Stimulated activated CD8-positive, alpha-beta memory T cell treated with anti-CD3 and anti-CD28 coated beads, Interleukin-12 subunit alpha, Interleukin-12 subunit beta, amount 100 ng/mL, for 24 hours (primary cell): Measurements from ENCODE around the gene ATP10B.

Source experiments
- DNase-seq: peaks from one replicate; pipeline ENCODE4 v3.0.0-alpha.2; 2020; ENCODE audit errors: extremely low read depth

The ATP10B gene

DNA sequence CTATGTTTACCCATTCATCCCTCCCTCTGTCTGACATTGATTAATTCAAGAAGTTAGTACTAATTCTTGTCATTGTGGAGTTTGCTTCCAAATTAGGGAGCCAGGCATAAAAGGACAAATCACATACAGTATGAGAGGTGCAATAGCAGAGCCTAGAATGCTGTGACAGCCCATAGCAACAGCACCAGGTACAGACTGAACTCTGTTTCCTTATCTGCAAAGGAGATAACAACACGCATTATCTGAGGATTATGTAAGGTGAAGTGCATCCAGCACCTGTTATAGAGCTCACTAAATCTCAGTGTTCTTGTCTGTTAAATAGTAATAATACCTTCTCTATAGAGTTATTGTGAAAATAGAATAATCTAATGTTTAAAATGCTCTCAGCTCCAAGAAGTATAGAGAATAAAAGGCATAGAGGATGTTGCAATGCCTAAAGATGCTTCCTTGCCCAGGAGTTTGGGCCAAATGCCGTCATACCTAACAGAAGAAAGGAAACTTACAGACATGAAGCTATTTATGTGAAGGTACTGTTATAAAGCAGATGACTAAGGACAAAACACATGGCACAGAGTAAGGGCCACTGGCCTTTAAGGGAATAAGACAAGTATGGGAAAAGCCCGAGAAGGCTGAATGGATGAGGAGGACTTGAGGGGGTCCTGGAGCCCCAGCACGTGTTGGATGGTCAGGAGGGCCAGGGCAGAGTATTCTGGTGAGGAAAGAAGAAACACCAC is 214.5 kb downstream of the ATP10B start:
- no peak for DNase-seq

DNA sequence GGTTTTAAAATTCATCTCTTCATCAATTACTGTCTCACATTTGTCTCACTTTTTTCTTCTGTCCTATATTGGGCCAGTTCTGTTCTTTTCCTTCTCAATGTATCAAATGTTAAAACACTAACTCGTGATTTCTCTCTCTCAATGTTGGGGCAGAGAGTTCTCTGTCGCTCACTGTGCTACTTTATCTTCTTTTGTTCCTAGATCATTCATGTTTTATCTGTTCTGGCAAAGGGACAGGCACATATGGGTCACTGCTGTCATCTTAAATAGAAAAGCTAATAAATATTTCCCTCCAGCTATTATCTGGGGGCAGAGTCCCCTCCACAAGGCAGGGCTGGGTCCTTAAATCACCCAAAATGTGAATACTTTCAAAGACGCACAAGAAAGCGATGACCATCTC is 216.3 kb downstream of the ATP10B start:
- no peak for DNase-seq

DNA sequence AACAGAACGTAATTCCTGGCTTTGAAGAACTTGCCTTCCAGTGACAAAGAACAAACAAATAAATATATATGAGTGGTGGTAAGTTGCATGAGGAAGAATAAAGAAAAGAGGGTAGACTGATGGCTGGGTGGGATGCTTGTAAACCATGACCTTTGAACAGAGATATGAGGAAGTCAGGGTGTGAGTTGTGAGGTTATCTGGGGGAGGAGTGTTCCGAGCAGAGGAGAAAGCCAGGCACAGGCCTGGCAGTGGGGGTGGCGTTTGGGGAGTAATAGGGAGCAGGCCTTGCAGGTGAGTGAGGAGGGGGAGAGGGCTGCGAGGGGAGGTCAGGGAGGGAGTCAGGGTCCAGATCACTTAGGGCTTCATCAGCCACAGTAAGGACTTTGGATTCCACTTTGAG is 217.0 kb downstream of the ATP10B start:
- no peak for DNase-seq

DNA sequence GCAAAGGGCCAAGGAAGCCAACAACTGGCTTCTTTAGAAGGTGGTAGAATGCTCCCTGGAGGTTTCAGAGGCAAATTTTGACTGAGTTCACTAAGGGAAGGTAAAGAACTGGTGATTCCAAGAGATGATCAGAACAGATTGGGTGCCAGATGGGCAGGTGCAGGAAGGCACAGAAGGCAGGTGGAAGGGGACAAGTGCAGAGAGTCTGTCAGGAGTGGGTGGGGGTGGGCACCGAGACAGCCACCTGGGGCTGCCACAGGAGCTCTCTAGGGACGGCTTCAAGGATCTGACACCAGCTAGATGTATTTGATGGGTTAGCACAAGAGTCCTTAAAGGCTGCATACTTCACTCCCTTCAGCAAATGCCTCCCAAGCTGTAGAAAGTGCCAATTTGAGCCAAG is 223.0 kb downstream of the ATP10B start:
- DNase-seq = no peak

DNA sequence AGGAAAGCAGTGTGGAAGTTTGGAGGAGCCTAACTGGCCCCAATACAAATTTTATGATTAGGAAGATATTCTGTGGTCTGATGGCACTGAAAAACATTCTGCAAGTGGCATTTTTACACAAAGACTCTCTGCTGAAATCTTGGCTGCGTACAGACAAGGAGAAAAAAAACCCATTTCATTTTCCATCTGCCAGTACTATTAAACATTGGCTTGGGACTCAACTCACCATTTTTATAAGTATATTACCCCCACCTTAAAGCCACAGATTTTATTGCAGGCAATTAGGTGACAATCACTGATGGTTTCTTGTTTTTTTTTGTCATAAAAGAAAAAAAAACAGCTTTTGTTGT is 223.4 kb downstream of the ATP10B start:
- no peak for DNase-seq

DNA sequence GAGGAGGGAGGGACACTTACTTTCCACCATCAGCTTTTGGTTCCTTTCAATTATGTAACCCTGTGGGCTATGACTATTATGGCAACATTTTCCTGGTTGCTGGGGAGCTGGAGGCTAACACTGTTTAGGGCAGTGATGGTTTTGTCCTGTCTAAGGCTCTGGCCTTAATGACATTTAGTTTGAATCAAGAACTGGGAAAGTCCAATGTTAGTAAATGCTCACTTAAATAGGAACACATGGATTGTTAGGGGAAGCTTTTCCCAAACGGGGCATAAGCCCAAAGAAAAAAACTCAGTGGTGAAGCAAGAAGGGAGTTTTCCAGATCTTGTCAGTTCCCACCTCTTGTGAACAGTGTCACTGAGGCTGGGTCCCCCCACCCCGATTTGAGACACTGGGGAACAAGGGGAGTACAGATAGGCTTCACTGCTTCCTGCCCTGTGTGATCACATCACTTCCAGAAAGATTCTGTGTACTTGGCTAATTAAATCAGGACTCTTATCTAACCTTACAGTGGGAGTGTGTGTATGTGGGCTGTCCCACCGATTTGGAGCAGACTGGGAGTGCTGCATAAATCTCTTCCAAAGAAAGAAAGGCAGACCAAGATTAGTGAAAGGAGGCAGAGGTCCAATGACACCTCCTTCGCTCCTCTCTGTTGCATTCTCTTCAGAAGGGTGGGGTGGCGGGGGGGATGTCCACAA is 223.9 kb downstream of the ATP10B start:
- no peak for DNase-seq

DNA sequence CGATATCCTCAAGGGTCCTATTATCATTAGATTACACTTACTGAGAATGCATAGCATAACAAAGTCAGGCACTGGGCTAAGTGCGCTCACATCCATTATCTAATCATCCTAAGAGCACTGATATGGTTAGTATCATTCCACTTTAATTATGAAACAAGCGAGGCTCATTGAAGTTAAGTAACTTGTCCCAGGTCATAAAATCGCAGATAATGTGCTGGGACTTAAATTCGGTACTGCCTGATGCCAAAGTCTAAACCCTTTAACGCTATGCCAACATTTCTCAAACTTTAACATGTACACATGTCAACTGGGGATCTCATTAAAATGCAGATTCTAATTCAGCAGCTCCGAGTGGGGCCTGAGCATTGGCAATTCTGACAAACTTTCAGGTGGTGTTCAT is 225.7 kb downstream of the ATP10B start:
- DNase-seq = no peak

DNA sequence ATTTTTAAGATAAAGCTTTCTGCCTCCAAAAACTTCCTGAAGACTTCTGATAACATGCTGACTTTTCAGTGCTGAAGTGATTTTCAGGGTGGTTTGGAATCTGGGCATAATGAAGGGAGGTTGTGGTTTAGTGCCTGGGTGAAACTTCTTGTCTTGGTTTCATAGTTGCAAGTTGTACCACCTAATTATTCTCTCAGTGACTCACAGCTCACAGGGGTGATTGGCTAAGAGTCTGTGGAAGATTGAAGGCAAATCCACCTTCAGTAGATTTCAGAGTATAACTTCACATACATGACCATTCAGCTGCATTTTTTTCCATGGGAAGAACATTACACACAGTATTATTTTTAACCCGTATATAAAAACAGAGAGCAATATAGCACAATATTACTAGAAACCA is 230.5 kb downstream of the ATP10B start:
- DNase-seq = no peak

DNA sequence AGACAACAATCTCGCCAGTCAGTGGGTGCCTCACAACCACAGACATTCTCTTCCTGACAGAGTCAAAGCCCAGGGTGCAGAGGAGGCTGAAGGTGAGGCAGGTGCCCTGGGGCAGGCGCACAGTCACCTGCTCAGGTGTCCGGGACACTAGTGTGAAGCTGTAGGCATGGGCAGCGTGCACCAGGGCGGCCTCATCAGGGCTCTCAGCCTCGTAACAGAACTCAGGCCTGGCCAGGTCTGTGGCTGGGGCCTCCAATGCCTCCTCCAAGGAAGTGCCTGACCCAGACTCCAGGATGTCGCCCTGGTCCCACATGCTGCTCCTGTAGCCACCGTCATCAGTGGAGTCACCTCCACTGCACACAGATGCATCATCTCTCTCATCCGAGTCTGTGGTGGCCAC is 231.6 kb downstream of the ATP10B start:
- no peak for DNase-seq

DNA sequence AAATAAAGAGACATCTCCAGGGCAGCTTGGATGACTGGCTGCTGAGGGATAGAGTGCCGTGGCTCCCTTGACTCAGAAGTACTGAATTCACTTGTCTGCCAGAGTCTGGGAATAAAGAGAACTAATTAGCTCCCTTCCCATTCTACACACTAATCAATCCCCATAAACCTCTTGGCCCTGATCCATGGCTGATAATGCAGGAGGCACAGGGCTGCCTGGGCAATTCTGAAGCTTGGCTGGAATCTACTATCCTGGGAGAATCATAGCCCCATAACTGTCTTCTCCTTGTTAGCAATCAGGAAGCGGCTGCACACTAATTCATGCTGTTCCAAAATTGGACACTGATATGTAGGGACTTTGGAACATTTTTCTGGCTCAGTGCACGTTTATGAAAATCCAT is 232.6 kb downstream of the ATP10B start:
- DNase-seq = no peak

DNA sequence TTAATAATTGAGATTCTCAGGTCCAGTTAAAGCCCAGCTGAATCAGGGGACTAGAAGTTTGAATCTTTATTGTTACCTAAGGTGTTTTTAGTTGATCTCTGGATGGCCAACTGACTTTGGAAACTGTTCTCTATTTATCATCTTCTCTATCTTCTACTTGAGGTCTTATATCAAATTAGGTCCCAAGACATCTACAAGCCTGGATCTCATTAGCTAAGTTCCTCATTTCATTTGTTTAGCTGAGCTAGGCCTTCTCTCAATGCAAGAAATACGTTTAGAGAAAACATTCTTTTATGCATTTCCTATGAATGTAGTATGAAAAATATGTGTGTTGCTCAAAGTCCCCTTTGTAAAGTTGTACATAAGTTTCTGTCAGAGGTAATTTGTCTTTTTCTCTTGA is 233.7 kb downstream of the ATP10B start:
- no peak for DNase-seq

DNA sequence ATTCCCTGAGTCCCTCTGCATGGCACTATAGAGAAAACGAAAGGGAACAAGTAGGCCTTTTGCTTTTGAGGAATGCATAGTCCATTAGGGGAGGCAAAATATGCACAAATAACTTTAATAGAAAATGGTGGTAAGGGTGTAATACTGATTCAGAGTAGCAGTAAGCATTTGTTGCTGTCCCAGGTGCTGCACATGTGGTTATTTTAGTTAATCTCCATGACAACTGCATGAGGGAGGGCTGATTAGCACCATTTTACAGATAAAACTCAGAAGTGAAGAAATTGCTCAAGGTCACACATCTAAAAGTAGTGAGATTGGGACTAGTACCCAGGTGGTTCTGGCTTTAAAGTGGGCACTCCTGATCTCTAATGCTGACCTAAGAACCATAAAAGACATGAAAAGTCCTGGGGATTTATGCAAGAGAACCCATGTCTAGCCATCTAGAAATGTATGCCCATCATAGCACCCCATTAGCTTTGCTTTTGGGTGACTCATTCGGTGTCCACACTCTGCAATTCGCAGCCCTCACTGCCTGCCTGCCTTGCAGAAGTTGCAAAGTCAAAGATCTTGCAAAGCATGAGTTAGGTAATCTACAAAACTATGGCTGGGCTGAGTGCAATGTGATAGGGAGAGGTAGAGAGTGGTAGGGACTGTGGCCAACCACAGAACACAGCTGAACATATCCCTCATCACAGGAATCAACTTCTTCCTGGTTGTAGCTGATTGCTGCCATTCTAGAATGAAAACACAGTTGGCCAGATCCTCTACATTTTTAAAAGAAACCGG is 235.1 kb downstream of the ATP10B start:
- no peak for DNase-seq

DNA sequence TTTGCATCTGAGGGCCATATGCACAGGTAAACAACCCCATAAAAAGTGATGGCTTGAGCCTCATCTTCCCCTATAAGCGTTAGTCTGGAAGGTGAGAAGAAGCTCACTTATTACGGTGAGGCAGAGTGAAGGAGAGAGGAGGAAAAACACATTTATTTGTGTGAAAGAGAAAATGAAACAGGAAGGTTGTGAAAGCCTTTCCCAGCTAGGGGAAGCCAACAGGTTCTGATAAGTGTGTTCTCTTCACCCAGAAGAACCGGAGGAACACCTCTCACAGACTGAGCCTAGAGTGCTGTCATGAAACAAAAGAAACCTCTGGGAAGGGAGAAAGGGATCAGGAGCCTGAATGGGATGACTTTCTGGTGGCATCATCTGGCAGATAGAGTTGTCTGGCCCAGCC is 237.9 kb downstream of the ATP10B start:
- DNase-seq = no peak

DNA sequence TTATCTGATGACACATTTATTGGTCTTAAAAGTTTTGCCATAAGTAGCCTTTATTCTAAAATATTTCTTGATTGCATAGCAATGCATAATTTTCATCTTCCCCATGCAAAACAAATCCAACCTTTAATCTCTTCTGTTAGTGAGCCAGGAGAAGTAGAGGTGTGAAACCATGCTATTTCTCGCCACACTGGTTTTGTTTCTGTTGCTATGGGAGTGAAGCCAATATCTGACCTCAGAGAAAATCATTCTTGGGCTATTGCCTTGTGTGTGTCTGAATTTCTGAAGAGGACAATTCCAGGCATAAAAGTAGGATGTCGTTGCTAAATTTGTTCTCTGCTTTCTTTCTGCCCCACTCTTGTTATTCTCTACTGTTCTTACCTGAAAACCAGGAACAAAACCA is 246.7 kb downstream of the ATP10B start:
- no peak for DNase-seq

DNA sequence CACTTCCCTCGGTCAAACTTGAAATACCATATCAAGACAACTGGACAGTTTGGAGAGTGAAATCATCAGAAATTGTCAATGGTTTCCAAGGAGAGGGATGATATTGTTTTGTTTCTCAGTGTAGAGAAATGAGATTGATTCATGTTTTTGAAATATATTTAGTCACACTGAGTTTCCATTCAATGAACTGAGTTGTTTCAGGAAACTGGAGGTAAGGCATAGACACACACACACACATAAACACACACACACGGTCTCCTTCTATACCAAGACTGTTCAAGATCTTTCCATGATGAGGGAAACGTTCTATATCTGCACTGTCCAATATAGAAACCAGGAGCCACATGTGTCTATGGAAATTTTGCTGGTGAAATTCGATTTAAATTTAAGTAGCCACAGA is 247.5 kb downstream of the ATP10B start:
- no peak for DNase-seq

DNA sequence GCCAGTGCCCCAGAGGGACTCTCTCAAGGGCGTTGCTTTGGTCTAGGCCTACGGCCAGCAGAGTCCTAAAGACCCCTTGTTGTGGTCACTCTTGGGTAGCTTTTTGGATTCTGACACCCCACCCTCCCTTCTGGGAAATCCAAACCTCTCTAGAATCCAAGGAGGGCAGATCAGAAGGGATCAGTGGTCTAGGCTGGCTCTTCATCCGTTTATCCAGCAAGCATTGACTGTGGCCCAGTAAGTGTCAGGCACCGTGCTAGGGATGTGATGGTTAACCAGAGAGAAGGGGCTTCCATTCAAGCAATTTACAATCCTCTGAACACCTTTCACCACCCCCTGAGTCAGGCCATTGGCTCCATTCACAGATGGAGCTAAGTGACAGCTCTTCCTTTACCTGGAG is 249.3 kb downstream of the ATP10B start:
- no peak for DNase-seq

DNA sequence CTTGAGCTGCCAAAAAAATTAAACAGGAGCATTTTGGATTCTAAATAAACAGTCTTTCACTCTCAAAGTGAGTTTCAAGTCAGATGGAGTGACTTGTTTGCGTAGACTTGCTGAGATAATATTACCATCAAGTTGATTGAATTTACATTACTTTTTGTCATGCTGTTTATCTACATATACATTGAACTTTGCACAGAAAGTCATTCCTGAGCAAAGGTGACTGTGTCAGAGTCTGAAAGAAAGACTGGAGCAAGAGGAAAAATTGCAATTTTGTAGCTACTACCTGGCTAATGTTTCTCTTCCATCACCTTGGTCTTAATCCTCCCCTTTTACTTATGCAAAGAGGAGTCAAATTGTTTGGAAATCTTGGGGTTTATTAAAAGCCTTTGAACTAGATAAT is 251.0 kb downstream of the ATP10B start:
- DNase-seq = no peak

DNA sequence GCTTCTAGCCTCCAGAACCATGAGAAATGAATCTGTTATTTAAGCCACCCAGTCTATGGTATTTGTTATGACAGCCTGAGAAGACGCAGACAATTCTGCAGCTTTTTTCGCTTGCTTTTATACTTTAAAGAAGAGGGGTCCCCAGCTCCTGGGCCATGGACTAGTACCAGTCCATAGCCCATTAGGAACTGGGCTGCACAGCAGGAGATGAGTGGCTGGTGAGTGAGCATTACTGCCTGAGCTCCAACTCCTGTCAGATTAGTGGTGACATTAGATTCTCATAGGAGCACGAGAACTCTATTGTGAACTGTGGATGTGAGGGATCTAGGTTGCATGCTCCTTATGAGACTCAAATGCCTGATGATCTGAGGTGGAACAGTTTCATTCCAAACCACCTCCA is 278.7 kb downstream of the ATP10B start:
- no peak for DNase-seq

DNA sequence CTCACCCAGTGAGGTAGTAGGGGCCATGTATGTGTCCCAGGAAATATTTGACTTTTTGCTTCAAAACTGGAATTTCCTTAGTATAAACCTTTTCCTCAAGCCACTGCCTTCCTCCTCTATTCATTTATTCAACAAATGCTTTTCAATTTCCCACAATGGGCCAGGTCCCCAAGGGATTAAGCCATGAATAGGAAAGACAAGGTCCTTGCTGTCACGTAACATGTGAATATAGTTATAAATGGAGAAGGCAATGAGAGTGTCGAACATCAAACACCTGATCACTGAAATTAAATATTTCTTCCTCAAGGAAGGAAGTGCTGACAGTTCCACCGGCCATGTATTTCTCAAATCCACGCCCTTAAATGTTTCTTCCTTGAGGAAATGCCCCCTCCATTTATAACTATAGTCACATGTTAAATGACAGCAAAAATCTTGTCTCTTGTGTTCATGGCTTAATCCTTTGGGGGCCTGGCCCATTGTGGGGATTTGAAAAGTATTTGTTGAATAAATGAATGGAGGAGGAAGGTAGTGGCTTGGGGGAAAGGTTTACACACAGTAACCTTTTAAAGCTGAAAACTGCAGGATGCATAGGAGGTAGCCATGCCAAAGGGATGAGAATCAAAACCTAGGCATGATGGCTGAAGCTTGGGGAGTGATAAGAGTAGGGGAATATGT is 284.8 kb downstream of the ATP10B start:
- DNase-seq = no peak

DNA sequence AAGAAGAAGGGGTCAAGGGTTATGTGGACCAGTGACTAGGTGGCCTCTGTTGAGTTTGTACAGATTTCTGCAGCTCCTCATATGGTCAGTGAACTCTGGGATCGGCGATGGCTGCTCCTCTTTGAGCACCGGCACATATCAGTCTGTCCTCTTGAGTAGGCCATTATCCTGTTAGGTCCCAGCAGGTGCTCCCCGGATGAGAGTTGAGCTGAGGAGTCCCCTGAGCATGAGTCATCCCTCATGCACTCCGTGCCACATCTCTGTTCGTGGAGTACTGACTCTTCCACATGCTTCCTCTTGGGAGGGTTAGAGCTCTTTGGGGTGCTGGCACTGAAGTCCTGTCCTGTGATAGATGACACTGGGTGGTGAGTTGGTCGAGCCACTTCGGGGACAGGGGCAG is 286.6 kb downstream of the ATP10B start:
- no peak for DNase-seq

DNA sequence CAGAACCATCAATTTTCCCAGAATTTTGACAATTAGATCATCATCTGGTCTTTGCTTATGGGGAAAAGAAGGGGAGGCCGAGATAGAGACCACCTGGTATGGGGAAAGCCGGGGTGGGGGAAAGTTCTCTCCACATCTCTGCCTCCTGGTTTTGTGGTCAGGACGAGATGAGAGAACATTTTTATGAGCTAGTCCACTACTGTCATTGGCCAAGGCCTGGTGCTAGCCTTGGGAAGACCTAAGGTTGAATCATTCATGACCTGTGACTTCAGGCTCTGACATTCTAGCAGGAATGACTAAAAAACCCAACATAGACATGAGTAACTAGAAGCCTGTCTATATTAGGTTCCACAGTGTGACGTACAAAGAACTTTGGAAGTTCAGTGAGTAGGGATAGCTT is 295.2 kb downstream of the ATP10B start:
- no peak for DNase-seq

DNA sequence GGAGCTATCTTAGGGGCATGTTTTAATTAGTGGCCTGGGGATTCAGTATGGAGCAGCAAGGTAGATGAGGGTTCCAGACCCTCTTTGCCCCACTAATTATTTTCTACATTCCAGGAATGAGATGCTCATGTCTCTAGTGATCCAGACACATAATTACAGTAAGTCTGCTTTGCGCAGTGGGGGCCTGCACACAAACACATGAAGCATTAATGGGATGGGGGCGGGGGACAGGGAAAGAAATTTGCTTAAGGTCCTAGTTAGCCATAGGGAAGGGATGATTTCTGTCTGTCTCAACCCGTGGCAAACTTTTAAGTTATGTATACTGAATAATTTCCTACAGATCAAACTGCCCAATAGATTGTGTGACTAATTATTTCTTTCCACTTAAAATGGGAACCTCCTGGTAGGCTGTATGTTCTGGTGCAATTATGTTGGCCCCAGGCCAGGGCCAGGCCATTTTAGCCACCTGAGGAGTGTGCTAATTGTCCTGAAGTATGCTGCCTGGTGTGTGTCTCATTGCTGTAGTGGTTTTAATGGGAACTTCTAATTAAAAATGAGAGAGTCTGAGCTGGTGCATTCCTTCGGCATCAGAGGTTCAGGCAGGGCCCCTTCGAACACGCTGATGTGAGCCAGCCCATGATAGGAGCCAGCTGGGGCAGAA is 295.9 kb downstream of the ATP10B start:
- no peak for DNase-seq
